Activated CD4-positive, alpha-beta T cell treated with anti-CD3 and anti-CD28 coated beads, Interleukin-2, amount 50 U/mL, for 24 hours (primary cell): ENCODE data around the gene MTSS2.

Experiments
- DNase-seq, 2 donors: peaks; one replicate each; pipeline ENCODE4 v3.0.0-alpha.2; 2020; ENCODE audit warnings: low read depth in 1 of 2, low spot score in 1 of 2

Gene MTSS2

GRCh38 chr16:70715055-70715858 lies 29.4 kb upstream of the MTSS2 start:
- no peak for DNase-seq

- DNase-seq: no peak
Measured at GRCh38 chr16:70714581-70715054, 28.8 kb upstream of the MTSS2 start.

GRCh38 chr16:70713824-70714223 lies 28.0 kb upstream of the MTSS2 start:
- no peak for DNase-seq

GRCh38 chr16:70713342-70713741 lies 27.5 kb upstream of the MTSS2 start:
- no peak for DNase-seq

- no peak for DNase-seq
Measured at GRCh38 chr16:70712942-70713341, 27.1 kb upstream of the MTSS2 start.

- DNase-seq: no peak
Measured at GRCh38 chr16:70712359-70712758, 26.5 kb upstream of the MTSS2 start.

- DNase-seq: no peak
Measured at GRCh38 chr16:70711211-70712031, 25.6 kb upstream of the MTSS2 start.

GRCh38 chr16:70710422-70711210 lies 24.8 kb upstream of the MTSS2 start:
- DNase-seq: no peak

- no peak for DNase-seq
Measured at GRCh38 chr16:70709942-70710341, 24.1 kb upstream of the MTSS2 start.

GRCh38 chr16:70709457-70709856 lies 23.6 kb upstream of the MTSS2 start:
- DNase-seq: no peak

GRCh38 chr16:70708366-70709246 lies 22.8 kb upstream of the MTSS2 start:
- no peak for DNase-seq

- no peak for DNase-seq
Measured at GRCh38 chr16:70706948-70707465, 21.2 kb upstream of the MTSS2 start.

- no peak for DNase-seq
Measured at GRCh38 chr16:70705056-70705455, 19.2 kb upstream of the MTSS2 start.

- DNase-seq: no peak
Measured at GRCh38 chr16:70704586-70704985, 18.7 kb upstream of the MTSS2 start.

GRCh38 chr16:70703835-70704381 lies 18.1 kb upstream of the MTSS2 start:
- no peak for DNase-seq

GRCh38 chr16:70703041-70703834 lies 17.4 kb upstream of the MTSS2 start:
- no peak for DNase-seq

- DNase-seq: no peak
Measured at GRCh38 chr16:70702624-70703023, 16.8 kb upstream of the MTSS2 start.

- no peak for DNase-seq
Measured at GRCh38 chr16:70701998-70702397, 16.1 kb upstream of the MTSS2 start.

- no peak for DNase-seq
Measured at GRCh38 chr16:70701596-70701995, 15.7 kb upstream of the MTSS2 start.
